Type B pancreatic cell (in vitro differentiated cells): Measurements from ENCODE around the gene GNAT1. TPM values are rescaled to one million over a fixed set of nuclear protein-coding genes. Genes with fewer than 3 reads are reported as not detected.
A peak's percentile ranks its signal among the peaks of the same experiment; 100 is the strongest.

Source experiments
- DNase-seq: peaks from one replicate; pipeline ENCODE4 v3.0.0; 2021; ENCODE audit warnings: mixed read lengths; ENCODE audit not compliant: unreplicated experiment; ENCODE audit errors: extremely low spot score
- H3K27ac Mint-ChIP-seq: 2 replicates; pipeline ENCODE4 v1.8.0; 2021; ENCODE audit warnings: mild to moderate bottlenecking, mixed read lengths
- H3K27me3 Mint-ChIP-seq: 2 replicates; pipeline ENCODE4 v1.8.0; 2021; ENCODE audit warnings: mixed read lengths
- H3K36me3 Mint-ChIP-seq: 2 replicates; pipeline ENCODE4 v1.8.0; 2021; ENCODE audit warnings: mixed read lengths
- H3K4me1 Mint-ChIP-seq: one replicate; pipeline ENCODE4 v1.8.0; 2021; ENCODE audit warnings: mixed read lengths; ENCODE audit not compliant: unreplicated experiment
- H3K4me3 Mint-ChIP-seq: 2 replicates; pipeline ENCODE4 v1.8.0; 2021; ENCODE audit warnings: mild to moderate bottlenecking, mixed read lengths
- H3K9me3 Mint-ChIP-seq: 2 replicates; pipeline ENCODE4 v1.8.0; 2021; ENCODE audit warnings: mixed read lengths
- total RNA-seq: library from RNA; stranded (reverse); gene quantifications from 2 replicates; pipeline ENCODE4 v1.2.1, GENCODE V29; 2021; ENCODE audit warnings: low replicate concordance
- TF ChIP-seq, protein P1 (sequence below): fragments of 200-600 bp; sonication (generic); conservative IDR thresholded peaks from 2 replicates; pipeline ENCODE4 v1.5.0; 2021; ENCODE audit warnings: antibody characterized with exemption, mild to moderate bottlenecking

Gene GNAT1
- total RNA-seq, 1 donor from 2014 or later = not detected

DNA sequence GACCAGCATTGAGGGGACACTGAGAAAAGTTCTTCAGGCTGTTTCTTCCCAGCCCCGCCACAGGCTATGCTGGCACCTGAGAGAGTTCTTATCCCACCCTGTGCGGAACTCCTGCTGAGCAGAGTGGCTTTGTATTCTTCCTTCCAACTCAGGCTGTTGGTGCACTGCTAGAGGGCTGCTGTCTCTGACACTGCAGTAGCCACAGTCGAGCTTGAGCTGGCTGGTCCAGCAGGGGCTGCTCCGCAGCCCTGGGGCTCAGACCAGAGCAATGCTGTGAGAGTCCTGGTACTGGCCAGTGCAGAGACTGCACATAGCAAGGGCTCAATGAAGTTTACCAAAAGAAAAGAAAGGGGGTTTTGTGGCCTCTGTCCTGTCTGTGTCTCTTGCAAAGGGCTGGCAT is 48.2 kb downstream of the GNAT1 start:
- Mint-ChIP-seq H3K36me3 (peaks cover 4% of the 10 kb centered on the region), H3K27me3 (no peaks in the 10 kb centered on the region), H3K4me3 (peak overlapping the region; percentile 99), H3K4me1 (peaks cover 41% of the 10 kb centered on the region), H3K9me3 (no peaks in the 10 kb centered on the region), H3K27ac (peak overlapping the region; percentile 54)
- no peak for DNase-seq
- TF ChIP-seq, protein P1, sequence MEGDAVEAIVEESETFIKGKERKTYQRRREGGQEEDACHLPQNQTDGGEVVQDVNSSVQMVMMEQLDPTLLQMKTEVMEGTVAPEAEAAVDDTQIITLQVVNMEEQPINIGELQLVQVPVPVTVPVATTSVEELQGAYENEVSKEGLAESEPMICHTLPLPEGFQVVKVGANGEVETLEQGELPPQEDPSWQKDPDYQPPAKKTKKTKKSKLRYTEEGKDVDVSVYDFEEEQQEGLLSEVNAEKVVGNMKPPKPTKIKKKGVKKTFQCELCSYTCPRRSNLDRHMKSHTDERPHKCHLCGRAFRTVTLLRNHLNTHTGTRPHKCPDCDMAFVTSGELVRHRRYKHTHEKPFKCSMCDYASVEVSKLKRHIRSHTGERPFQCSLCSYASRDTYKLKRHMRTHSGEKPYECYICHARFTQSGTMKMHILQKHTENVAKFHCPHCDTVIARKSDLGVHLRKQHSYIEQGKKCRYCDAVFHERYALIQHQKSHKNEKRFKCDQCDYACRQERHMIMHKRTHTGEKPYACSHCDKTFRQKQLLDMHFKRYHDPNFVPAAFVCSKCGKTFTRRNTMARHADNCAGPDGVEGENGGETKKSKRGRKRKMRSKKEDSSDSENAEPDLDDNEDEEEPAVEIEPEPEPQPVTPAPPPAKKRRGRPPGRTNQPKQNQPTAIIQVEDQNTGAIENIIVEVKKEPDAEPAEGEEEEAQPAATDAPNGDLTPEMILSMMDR = no peak

DNA sequence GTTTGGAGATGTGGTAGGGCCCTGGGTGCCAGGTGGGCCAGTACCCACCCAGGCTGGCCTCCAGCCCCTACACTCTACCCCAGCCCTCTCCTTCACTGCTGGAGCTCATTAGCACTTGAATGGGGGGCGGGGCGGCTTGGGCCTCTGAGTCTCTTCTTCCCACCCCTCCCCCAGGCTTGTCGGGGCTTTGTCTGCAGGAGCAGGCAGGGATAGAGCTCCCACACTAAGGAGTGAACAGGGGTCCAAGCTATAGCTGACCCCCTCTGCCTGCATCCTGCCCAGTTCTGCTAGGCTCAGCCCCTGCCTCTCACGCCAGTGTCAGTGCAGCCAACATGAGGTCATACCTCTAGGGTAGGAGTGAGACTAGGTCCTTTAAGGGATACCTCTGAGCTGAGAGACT is 49.8 kb downstream of the GNAT1 start:
- Mint-ChIP-seq H3K4me3 (peak overlapping the region; percentile 72), H3K4me1 (peaks cover 43% of the 10 kb centered on the region)
- TF ChIP-seq, protein P1 = no peak

DNA sequence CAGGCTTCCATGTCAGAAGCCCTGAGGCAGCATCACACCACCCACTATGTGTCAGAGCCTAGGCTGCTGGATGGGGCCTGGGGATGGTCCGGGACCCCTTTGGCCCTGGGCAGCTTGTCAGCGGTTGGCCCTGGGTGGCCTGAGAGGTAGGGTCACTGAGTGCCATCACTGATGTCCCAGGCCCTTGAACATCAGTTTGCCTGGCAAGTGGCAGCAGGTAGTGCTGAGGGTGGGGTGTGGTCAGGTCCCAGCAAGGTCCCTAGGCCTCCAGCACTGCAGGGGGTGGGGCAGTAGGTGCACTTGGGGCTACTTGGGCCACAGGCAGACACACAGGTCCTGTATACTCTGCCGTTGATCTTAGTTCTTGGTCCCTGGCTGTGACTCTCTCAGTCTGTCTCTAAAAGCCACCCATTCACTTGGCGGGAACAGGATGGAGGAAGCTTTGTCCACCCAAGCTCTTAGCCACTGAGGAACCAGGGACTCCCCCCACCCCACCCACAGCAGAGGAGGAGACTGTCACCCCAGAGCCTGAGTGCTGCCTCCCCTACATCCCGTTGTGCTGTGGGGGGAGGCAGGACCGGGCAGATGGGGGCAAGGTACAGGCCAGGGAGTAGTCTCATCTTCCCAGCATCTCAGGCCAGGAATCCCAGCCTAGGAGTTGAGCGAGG is 50.4 kb downstream of the GNAT1 start:
- no peak for DNase-seq
- Mint-ChIP-seq H3K4me3 (no peak overlapping the region), H3K36me3 (peaks cover 4% of the 10 kb centered on the region), H3K27me3 (no peaks in the 10 kb centered on the region), H3K4me1 (peaks cover 45% of the 10 kb centered on the region), H3K9me3 (no peaks in the 10 kb centered on the region), H3K27ac (peak overlapping the region; percentile 86)
- TF ChIP-seq, protein P1 = no peak

More for the DNA sequence above, 49.8 kb downstream of the GNAT1 start:
- Mint-ChIP-seq H3K9me3 (no peaks in the 10 kb centered on the region), H3K27ac (peak overlapping the region; percentile 86), H3K36me3 (peaks cover 4% of the 10 kb centered on the region), H3K27me3 (no peaks in the 10 kb centered on the region)
- DNase-seq = no peak

DNA sequence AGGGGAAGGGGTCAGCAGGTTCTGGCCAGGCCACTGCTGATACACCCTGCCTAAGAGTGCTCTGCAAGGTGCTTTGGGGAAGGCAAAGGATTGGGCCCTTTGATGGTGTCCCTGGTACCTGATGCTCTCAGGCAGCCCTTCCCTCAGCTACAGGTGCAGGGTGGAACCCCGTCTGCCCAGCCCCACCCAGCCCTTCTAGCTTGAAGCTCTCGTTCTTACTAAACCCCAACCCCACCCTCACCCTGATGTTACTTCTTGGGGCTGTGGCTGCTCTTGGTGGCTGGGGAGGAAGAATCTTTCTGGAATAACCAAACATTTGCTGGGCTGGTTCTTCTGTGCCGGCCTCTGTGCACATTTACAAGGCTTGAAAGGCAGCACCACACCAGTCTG is 51.0 kb downstream of the GNAT1 start:
- Mint-ChIP-seq H3K27me3 (no peaks in the 10 kb centered on the region), H3K9me3 (no peaks in the 10 kb centered on the region), H3K4me1 (peaks cover 45% of the 10 kb centered on the region), H3K36me3 (peaks cover 4% of the 10 kb centered on the region), H3K27ac (peak overlapping the region; percentile 77), H3K4me3 (peak overlapping the region; percentile 41)
- no peak for DNase-seq
- TF ChIP-seq, protein P1 = no peak

DNA sequence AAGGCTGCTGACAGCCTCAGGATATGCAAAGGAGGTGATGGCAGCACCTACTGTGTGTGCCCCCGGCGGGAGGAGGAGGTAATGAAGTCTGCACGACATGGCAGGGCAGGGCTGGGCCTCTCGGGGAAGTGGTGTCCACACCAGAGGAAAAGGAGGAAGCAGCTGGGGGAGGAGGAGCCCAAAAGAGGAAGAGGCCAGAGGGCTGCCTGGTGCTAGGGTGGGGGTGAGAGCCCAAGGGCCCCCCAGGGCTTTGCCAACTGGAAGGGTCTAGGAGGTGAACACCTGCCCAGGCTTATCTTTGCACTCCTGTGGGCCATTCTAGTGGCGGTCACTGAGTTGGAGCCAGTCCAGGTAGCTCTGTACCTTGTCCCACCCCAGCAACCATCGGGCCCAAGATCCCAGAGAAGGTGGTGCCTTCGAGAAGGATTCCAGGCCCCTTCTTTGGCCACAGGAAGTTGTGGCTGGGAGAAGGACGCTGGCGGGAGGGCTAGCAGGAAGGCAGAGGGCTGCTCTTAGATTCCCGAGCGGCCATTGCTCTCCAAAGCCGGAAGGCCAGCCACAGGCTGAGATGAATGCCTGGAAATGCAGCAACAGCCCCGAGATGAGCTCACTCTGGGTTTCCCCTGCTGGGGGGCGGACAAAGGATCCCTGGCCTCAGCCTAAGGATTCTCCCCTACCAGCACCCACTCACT is 51.6 kb downstream of the GNAT1 start:
- Mint-ChIP-seq H3K9me3 (no peaks in the 10 kb centered on the region), H3K4me1 (peaks cover 41% of the 10 kb centered on the region), H3K27ac (peak overlapping the region; percentile 77), H3K27me3 (no peaks in the 10 kb centered on the region), H3K36me3 (peaks cover 4% of the 10 kb centered on the region), H3K4me3 (peak overlapping the region; percentile 41)
- DNase-seq = no peak
- TF ChIP-seq, protein P1 = no peak
